Astrocyte (in vitro differentiated cells and primary cell): ENCODE measurements around the gene SEC23A.

Source experiments
- EZH2 ChIP-seq: IDR thresholded peaks from 2 replicates; pipeline ENCODE4 v1.6.1; 2012; ENCODE audit warnings: mild to moderate bottlenecking, low read length, inconsistent platforms; ENCODE audit not compliant: insufficient read depth
- TF ChIP-seq, protein P1 (sequence below): IDR thresholded peaks from 2 replicates; pipeline ENCODE4 v1.5.1; 2011; ENCODE audit warnings: low read depth, mild to moderate bottlenecking, inconsistent platforms, low read length, moderate library complexity; ENCODE audit not compliant: insufficient read depth

DNA sequence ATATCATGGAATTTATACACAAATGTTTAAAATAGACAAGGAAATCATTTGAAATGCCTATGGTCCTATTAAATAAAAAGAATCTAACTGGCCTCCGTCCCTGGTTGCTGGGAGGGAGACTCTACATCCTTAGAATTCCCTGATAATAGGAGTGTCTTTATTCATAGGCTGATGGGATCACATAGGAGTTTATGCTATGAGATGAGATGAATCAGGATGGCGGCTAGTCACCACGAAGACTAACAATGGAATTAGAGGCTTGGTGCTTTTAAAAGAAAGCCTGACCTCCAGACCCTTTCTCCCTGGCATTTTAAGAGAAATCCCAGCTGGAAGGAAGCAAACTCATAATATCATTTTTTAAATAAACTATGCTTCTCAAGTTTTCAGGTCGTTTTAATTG, 69.7 kb downstream of the SEC23A start:
- TF ChIP-seq, protein P1, sequence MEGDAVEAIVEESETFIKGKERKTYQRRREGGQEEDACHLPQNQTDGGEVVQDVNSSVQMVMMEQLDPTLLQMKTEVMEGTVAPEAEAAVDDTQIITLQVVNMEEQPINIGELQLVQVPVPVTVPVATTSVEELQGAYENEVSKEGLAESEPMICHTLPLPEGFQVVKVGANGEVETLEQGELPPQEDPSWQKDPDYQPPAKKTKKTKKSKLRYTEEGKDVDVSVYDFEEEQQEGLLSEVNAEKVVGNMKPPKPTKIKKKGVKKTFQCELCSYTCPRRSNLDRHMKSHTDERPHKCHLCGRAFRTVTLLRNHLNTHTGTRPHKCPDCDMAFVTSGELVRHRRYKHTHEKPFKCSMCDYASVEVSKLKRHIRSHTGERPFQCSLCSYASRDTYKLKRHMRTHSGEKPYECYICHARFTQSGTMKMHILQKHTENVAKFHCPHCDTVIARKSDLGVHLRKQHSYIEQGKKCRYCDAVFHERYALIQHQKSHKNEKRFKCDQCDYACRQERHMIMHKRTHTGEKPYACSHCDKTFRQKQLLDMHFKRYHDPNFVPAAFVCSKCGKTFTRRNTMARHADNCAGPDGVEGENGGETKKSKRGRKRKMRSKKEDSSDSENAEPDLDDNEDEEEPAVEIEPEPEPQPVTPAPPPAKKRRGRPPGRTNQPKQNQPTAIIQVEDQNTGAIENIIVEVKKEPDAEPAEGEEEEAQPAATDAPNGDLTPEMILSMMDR = no peak
- TF ChIP-seq EZH2 = no peak
